ENCODE results near the gene MB21D2. TPM values are rescaled to one million over a fixed set of nuclear protein-coding genes. Genes with fewer than 3 reads are reported as not detected.

The MB21D2 gene
- total and polyA plus RNA-seq, 7 donors: 1.2 to 7.8 (median 5.8) TPM

GRCh38 chr3:192867645-192868044 lies 50.0 kb downstream of the MB21D2 start:
- Histone ChIP-seq H3K27me3 (no peaks in the 10 kb centered on the region), H3K27ac (peak overlapping the region in 2 of 4 donors; percentile 29 to 51), H3K4me3 (no peak overlapping the region), H3K4me1 (peaks cover 0 to 22% (median 13%) of the 10 kb centered on the region in 4 donors), H3K9me3 (no peaks in the 10 kb centered on the region), H3K36me3 (no peaks in the 10 kb centered on the region)
- no peak for TF ChIP-seq POLR2AphosphoS5 (IDR thresholded peaks at IDR 0.05)
- no peak for TF ChIP-seq EP300 (IDR thresholded peaks at IDR 0.05)
- no peak for TF ChIP-seq CTCF (IDR thresholded peaks at IDR 0.05)
- TF ChIP-seq POLR2A (IDR thresholded peaks at IDR 0.05): no peak
- intact Hi-C loops (cut with DNase I): no loop called here
- WGBS, 2 donors: 89 to 94% methylated on average over 4 of the region's 4 CpGs
- no peak for DNase-seq

- intact Hi-C loops (cut with DNase I): no loop called here
- H3K27ac ChIP-seq: peak overlapping the region in 1 of 4 donors; percentile 51
Observed at GRCh38 chr3:192866804-192867203, 50.9 kb downstream of the MB21D2 start.

DNA sequence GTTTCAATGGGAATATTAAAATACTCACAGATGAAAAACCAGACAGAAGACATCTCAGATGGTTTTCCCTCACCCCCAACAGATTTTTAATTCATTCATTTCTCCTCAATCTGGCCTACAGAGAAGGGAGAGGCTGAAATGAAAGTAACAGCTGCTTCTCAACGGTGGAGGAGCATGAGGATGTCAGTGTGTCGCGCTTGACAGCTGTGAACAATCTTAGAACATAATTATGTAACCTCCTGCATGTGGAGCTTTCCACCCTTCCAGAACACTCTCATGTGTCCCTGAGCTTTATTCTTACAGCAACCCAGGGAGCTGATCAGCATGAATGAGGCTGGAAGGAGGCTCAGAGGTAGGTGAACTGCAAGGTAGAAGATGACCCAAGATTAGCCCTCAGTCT lies 52.7 kb downstream of the MB21D2 start:
- TF ChIP-seq EP300 (IDR thresholded peaks at IDR 0.05): no peak
- TF ChIP-seq POLR2AphosphoS5 (IDR thresholded peaks at IDR 0.05): peak in 3 of 4 donors; percentile 46 to 70 (median 69)
- H3K27ac ChIP-seq: peak overlapping the region in 1 of 4 donors; percentile 33

More at GRCh38 chr3:192866804-192867203, 50.9 kb downstream of the MB21D2 start:
- TF ChIP-seq POLR2AphosphoS5 (IDR thresholded peaks at IDR 0.05) (no peak), CTCF (IDR thresholded peaks at IDR 0.05) (no peak), EP300 (IDR thresholded peaks at IDR 0.05) (no peak), POLR2A (IDR thresholded peaks at IDR 0.05) (no peak)
- no peaks in the 10 kb centered on the region for H3K36me3 ChIP-seq
- no peak for DNase-seq
- peaks cover 0 to 22% (median 13%) of the 10 kb centered on the region in 4 donors for H3K4me1 ChIP-seq
- WGBS, 2 donors: 90 to 99% methylated on average over 3 of the region's 3 CpGs
- H3K9me3 ChIP-seq: no peaks in the 10 kb centered on the region
- H3K27me3 ChIP-seq: no peaks in the 10 kb centered on the region
- H3K4me3 ChIP-seq: no peak overlapping the region

DNA sequence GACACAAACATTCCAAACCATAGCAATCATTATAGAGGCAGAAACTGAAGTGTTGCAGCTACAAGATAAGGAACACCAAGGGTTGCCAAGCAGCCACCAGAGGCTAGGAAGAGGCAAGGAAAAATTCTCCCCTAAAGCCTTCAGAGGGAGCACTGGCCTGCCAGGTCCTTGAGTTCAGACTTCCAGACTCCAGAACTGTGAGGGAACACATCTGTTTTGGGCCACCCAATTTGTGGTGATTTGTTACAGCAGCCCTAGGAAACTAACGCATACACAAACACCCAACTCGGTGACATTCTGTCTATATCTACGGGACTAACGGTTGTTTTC lies 54.6 kb downstream of the MB21D2 start:
- TF ChIP-seq POLR2AphosphoS5 (IDR thresholded peaks at IDR 0.05) (no peak), CTCF (IDR thresholded peaks at IDR 0.05) (no peak), EP300 (IDR thresholded peaks at IDR 0.05) (no peak), POLR2A (IDR thresholded peaks at IDR 0.05) (no peak)
- H3K4me3 ChIP-seq: no peak overlapping the region
- H3K4me1 ChIP-seq: peaks cover 0 to 25% (median 16%) of the 10 kb centered on the region in 4 donors
- intact Hi-C loops (cut with DNase I): no loop called here
- 85 to 88% methylated on average over 4 of the region's 4 CpGs for WGBS, 2 donors
- no peaks in the 10 kb centered on the region for H3K36me3 ChIP-seq
- H3K9me3 ChIP-seq: no peaks in the 10 kb centered on the region
- no peaks in the 10 kb centered on the region for H3K27me3 ChIP-seq
- DNase-seq: no peak
- H3K27ac ChIP-seq: no peak overlapping the region

More for the DNA sequence above, 52.7 kb downstream of the MB21D2 start:
- H3K9me3 ChIP-seq: no peaks in the 10 kb centered on the region
- H3K4me1 ChIP-seq: peaks cover 0 to 22% (median 11%) of the 10 kb centered on the region in 4 donors
- intact Hi-C loops (cut with DNase I): no loop called here
- H3K27me3 ChIP-seq: no peaks in the 10 kb centered on the region
- WGBS, 2 donors: 66 to 75% methylated on average over 3 of the region's 3 CpGs
- peak; percentile 67 for DNase-seq
- H3K36me3 ChIP-seq: no peaks in the 10 kb centered on the region
- no peak overlapping the region for H3K4me3 ChIP-seq

DNA sequence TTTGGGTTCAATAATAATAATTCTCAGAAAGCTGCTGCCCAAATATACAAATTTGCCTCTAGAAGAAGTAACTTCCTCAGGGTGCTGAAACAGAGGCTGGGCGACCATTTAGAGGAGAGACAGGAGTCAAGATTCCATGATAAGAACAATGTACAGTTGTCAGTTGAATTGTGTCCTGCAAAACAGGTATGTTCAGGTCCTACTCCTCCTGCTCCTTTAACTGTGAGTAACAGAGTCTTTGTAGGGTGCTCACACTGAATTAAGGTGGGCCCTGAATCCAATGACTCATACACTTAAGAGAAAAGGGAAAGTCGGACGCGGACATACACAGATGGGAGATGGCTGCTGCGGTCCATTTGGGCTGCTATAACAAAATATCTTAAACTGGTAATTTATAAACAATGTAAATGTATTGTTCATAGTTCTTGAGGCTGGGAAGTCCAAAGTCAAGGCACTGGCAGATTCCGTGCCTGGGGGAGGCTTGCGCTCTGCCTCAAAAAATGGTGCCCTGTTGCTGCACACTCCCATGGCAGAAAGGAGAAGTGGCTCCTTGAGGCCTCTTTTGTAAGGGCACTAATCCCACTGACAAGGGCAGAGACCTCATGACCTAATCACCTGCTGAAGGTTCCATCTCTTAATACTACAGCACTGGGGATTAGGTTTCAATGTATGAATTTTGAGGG lies 55.1 kb downstream of the MB21D2 start:
- Histone ChIP-seq H3K27ac (no peak overlapping the region), H3K4me3 (no peak overlapping the region), H3K36me3 (no peaks in the 10 kb centered on the region), H3K4me1 (peaks cover 0 to 22% (median 15%) of the 10 kb centered on the region in 4 donors), H3K27me3 (no peaks in the 10 kb centered on the region), H3K9me3 (no peaks in the 10 kb centered on the region)
- no peak for DNase-seq
- intact Hi-C loops (cut with DNase I): no loop called here
- TF ChIP-seq POLR2AphosphoS5 (IDR thresholded peaks at IDR 0.05) (no peak), POLR2A (IDR thresholded peaks at IDR 0.05) (no peak)
- 98% methylated on average over 7 of the region's 7 CpGs for WGBS, 2 donors
